Measurements from ENCODE around the gene SPINK7.

Gene SPINK7

GRCh38 chr5:148347706-148348105, 35.5 kb downstream of the SPINK7 start:
- DNase-seq (ENCODE audit: low spot score): no peak
- in situ Hi-C loops (cut with MboI; ENCODE audit: low pct_unique_long_range_greater_than_20kb, low sequenced_read_pairs, unreplicated experiment): no loop called here
- no peak for TF ChIP-seq CTCF (IDR thresholded peaks at IDR 0.05; ENCODE audit: extremely low read depth, insufficient read depth, missing control alignments)

GRCh38 chr5:148352696-148353095, 40.5 kb downstream of the SPINK7 start:
- in situ Hi-C loops (cut with MboI; ENCODE audit: low pct_unique_long_range_greater_than_20kb, low sequenced_read_pairs, unreplicated experiment): no loop called here
- TF ChIP-seq CTCF (IDR thresholded peaks at IDR 0.05; ENCODE audit: extremely low read depth, insufficient read depth, missing control alignments): no peak
- DNase-seq (ENCODE audit: low spot score): no peak

- in situ Hi-C loops (cut with MboI; ENCODE audit: low pct_unique_long_range_greater_than_20kb, low sequenced_read_pairs, unreplicated experiment): no loop called here
- TF ChIP-seq CTCF (IDR thresholded peaks at IDR 0.05; ENCODE audit: extremely low read depth, insufficient read depth, missing control alignments): no peak
- no peak for DNase-seq (ENCODE audit: low spot score)
Observed at GRCh38 chr5:148353634-148354033, 41.4 kb downstream of the SPINK7 start.

GRCh38 chr5:148364343-148364742, 52.1 kb downstream of the SPINK7 start:
- in situ Hi-C loops (cut with MboI; ENCODE audit: low pct_unique_long_range_greater_than_20kb, low sequenced_read_pairs, unreplicated experiment): no loop called here
- TF ChIP-seq CTCF (IDR thresholded peaks at IDR 0.05; ENCODE audit: extremely low read depth, insufficient read depth, missing control alignments): no peak
- DNase-seq (ENCODE audit: low spot score): no peak

Data from GM13977 (cell line).